Measurements from ENCODE around the gene BCORL1.

BCORL1 gene

DNA sequence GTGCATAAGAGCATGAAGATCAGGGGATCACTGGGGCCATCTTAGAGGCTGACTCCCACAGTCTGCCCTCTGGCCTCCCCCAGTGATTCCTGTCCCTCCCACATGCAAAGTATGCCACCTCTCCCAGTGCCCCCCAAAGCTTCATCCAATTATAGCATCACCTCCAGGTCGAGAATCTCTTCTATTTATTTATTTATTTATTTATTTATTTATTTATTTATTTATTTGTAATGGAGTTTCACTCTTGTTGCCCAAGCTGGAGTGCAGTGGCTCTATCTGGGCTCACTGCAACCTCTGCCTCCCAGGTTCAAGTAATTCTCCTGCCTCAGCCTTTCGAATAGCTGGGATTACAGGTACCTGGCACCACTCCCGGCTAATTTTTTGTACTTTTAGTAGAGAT, 50.1 kb downstream of the BCORL1 start:
- intact Hi-C loops (cut with micrococcal nuclease), result no loop called here
- Mint-ChIP-seq H3K27ac (no peak overlapping the region), H3K27me3 (no peaks in the 10 kb centered on the region), H3K9me3 (no peaks in the 10 kb centered on the region), H3K4me3 (no peak overlapping the region), H3K4me1 (ENCODE audit: low read depth) (no peaks in the 10 kb centered on the region), H3K36me3 (ENCODE audit: low read depth) (peaks cover 82% of the 10 kb centered on the region)

DNA sequence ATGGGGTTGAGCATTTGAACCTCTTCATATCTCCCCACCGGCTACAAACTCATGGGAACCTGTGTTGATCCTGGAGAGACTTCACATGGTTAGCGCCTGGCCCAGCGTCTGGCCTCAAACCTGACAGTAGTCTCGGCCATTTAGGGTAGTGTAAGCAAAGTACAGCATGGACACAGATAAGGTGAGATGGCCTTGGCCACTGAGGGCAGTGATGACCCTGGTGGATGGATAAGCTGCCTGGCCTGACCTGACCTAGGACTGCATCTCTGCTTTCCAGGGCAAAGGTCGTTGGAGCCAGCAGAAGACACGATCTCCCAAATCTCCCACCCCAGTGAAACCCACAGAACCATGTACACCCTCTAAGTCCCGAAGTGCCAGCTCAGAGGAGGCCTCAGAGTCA, 51.7 kb downstream of the BCORL1 start:
- Mint-ChIP-seq H3K36me3 (ENCODE audit: low read depth) (peaks cover 98% of the 10 kb centered on the region), H3K4me3 (no peak overlapping the region), H3K4me1 (ENCODE audit: low read depth) (no peaks in the 10 kb centered on the region), H3K27me3 (no peaks in the 10 kb centered on the region), H3K27ac (no peak overlapping the region), H3K9me3 (no peaks in the 10 kb centered on the region)
- intact Hi-C loops (cut with micrococcal nuclease), result no loop called here

DNA sequence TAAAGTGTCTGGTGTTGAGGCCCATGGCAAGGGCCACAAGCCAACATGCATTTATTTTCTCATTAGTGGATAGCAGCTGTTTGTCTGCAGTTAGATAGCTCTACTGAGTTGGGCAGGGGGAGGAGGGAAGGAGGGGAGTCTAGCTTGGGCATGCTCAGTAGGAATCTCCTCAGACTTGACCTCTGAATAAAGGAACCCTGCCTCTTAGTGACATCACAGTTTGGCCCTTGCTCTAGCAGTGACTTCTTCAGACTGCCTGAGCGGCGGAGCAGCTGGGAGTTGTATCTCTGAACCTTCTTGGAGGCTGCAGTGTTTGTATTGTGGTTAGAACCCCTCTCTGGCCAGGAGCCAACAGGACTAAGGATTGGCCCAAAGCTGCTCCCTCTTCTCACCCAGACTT, 57.4 kb downstream of the BCORL1 start:
- Mint-ChIP-seq H3K27ac (no peak overlapping the region), H3K4me1 (ENCODE audit: low read depth) (no peaks in the 10 kb centered on the region), H3K4me3 (no peak overlapping the region), H3K27me3 (no peaks in the 10 kb centered on the region), H3K9me3 (no peaks in the 10 kb centered on the region), H3K36me3 (ENCODE audit: low read depth) (peaks cover 85% of the 10 kb centered on the region)
- intact Hi-C loops (cut with micrococcal nuclease), result no loop called here

DNA sequence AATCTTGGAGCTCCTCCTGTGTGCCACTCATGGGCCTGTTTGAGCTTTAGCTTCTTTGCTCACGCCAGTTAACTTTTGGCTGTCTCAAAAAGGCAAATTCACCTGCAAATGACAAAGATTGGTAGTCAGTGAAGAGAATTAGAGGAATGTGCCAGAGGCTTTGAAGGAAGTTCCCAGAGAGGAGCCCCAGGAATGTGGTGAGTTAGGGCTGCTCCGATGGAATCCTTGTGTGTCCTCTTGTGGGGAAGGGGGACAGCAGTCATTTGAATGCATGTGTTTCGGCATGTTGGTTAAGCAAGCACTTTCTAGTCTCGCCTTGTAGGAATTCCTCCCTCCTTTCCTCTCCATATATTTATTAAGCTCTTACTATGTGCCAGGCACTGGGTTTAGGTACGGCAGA, 65.0 kb downstream of the BCORL1 start:
- no peaks in the 10 kb centered on the region for H3K4me1 Mint-ChIP-seq (ENCODE audit: low read depth)
- intact Hi-C loops (cut with micrococcal nuclease), result no loop called here
- H3K9me3 Mint-ChIP-seq, result no peaks in the 10 kb centered on the region
- H3K27me3 Mint-ChIP-seq, result no peaks in the 10 kb centered on the region
- H3K27ac Mint-ChIP-seq, result no peak overlapping the region
- no peak overlapping the region for H3K4me3 Mint-ChIP-seq
- H3K36me3 Mint-ChIP-seq (ENCODE audit: low read depth), result peaks cover 85% of the 10 kb centered on the region

DNA sequence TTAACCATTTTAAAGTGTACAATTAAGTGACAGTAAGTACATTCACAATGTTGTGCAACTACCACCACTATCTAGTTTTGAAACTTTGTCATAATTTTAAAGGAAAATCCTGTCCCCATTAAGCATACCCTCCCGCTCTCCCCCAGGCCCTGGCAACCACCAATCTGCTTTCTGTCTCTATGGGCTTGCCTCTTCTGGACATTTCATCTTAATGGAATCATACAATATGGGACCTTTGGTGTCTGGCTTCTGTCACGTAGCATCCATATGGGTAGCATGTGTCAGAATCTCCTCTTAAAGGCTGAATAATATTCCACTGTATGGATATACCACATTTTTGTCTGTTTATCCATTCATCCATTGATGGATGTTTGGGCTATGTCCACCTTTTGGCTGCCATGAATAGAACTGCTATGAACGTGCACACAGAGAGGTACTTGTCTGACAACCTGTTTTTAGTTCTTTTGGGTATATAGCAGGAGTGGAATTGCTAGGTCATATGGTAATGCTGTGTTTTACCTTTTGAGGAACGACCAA, 66.3 kb downstream of the BCORL1 start:
- Mint-ChIP-seq H3K36me3 (ENCODE audit: low read depth) (peaks cover 89% of the 10 kb centered on the region), H3K27me3 (no peaks in the 10 kb centered on the region), H3K27ac (no peak overlapping the region), H3K4me3 (no peak overlapping the region), H3K9me3 (no peaks in the 10 kb centered on the region), H3K4me1 (ENCODE audit: low read depth) (no peaks in the 10 kb centered on the region)
- intact Hi-C loops (cut with micrococcal nuclease), result no loop called here

DNA sequence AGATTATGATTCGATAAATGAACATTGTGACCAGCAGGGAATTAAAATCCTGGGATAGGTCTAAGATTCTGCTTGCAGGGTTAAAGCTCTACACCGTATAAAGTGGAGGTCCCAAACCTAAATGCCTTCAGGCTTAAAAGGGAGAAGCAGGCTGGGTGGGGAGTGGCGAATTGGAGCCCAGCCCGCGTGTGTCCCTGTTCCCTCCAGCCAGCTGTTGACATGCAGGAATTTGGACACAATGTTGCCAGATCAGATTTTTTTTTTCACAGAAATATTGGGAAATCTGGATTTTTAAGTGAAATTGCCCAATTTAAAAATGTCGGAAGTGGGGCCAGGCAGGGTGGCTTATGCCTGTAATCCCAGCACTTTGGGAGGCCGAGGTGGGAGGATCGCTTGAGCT, 67.4 kb downstream of the BCORL1 start:
- no peaks in the 10 kb centered on the region for H3K9me3 Mint-ChIP-seq
- no peaks in the 10 kb centered on the region for H3K27me3 Mint-ChIP-seq
- intact Hi-C loops (cut with micrococcal nuclease), result no loop called here
- H3K27ac Mint-ChIP-seq, result no peak overlapping the region
- peaks cover 95% of the 10 kb centered on the region for H3K36me3 Mint-ChIP-seq (ENCODE audit: low read depth)
- no peaks in the 10 kb centered on the region for H3K4me1 Mint-ChIP-seq (ENCODE audit: low read depth)
- H3K4me3 Mint-ChIP-seq, result no peak overlapping the region

DNA sequence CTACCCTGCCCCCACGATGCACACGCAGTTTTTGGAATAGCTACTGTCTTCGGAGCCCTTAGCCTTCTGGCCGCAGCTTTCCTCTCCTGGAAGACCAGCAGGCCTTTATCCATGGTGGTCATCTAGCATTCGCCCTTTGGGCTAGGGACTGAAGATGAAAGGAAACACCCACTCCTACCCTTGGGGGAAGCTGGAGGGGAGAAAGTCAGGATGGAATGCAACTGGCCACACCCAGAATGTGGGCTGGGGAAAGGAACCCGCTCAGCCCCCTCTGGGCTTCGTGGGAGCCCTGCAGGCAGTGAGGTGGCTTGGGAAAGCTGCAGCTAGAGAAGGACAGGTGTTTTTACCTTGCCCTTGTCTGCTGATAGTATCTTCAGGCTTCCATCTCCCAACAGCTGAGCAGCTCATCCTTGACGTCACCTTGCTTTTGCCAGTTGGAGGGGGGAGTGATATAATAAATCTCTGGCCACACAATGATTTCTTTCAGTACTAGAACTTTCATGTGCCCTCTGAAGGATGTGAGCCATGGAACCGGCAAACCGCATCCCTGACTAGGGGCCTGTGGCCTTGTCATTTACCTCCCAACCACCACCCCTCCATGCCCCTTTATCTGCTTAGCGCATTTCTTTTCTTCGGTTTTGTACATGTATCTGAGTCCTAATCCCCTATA, 68.9 kb downstream of the BCORL1 start:
- H3K27ac Mint-ChIP-seq, result no peak overlapping the region
- no peaks in the 10 kb centered on the region for H3K9me3 Mint-ChIP-seq
- H3K36me3 Mint-ChIP-seq (ENCODE audit: low read depth), result peaks cover 95% of the 10 kb centered on the region
- no peak overlapping the region for H3K4me3 Mint-ChIP-seq
- H3K4me1 Mint-ChIP-seq (ENCODE audit: low read depth), result no peaks in the 10 kb centered on the region
- no peaks in the 10 kb centered on the region for H3K27me3 Mint-ChIP-seq
- intact Hi-C loops (cut with micrococcal nuclease), result no loop called here

DNA sequence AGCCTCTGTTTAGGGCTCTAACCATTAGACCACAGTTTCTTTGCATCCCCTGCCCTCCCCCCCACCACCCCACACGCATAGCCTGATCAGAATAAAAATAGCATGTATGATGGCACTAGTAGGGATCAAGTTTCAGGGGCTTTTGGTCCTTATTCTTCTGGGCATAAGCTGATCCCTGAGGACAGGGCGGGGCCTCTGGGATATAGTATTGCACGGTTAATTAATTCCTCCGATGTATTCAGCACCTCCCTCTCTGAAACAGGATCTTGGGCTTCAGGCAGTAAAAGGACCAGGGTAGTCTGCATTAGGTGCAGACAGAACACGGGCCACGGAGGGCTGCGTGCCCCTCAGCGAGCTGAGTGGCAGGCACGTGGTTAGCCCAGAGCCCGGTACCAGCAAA, 70.8 kb downstream of the BCORL1 start:
- H3K27me3 Mint-ChIP-seq, result no peaks in the 10 kb centered on the region
- peaks cover 84% of the 10 kb centered on the region for H3K36me3 Mint-ChIP-seq (ENCODE audit: low read depth)
- peaks cover 5% of the 10 kb centered on the region for H3K4me1 Mint-ChIP-seq (ENCODE audit: low read depth)
- no peaks in the 10 kb centered on the region for H3K9me3 Mint-ChIP-seq
- H3K4me3 Mint-ChIP-seq, result no peak overlapping the region
- intact Hi-C loops (cut with micrococcal nuclease), result no loop called here
- no peak overlapping the region for H3K27ac Mint-ChIP-seq

DNA sequence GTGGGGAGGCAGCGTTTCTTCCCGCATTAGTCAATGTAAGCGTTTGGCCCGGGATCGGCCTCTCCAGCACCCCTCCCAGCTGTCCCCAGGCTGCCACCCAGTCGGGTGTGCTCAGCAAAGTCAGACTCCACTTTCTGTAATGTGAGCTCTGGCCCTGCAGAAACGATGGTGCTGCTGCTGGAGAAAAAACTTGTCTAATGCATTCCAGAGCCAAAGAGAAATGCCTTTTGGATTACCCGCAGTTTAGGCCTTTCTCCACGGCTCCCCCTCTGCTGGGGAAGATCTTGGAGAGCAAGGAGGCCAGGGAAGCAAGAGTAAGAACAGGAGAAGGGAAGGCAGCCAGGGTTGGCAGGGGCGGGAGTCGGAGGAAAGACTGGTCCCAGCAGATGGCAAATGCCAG, 72.7 kb downstream of the BCORL1 start:
- H3K4me3 Mint-ChIP-seq, result no peak overlapping the region
- intact Hi-C loops (cut with micrococcal nuclease), result no loop called here
- H3K9me3 Mint-ChIP-seq, result no peaks in the 10 kb centered on the region
- no peak overlapping the region for H3K27ac Mint-ChIP-seq
- H3K36me3 Mint-ChIP-seq (ENCODE audit: low read depth), result peaks cover 68% of the 10 kb centered on the region
- H3K4me1 Mint-ChIP-seq (ENCODE audit: low read depth), result peaks cover 16% of the 10 kb centered on the region
- H3K27me3 Mint-ChIP-seq, result no peaks in the 10 kb centered on the region

DNA sequence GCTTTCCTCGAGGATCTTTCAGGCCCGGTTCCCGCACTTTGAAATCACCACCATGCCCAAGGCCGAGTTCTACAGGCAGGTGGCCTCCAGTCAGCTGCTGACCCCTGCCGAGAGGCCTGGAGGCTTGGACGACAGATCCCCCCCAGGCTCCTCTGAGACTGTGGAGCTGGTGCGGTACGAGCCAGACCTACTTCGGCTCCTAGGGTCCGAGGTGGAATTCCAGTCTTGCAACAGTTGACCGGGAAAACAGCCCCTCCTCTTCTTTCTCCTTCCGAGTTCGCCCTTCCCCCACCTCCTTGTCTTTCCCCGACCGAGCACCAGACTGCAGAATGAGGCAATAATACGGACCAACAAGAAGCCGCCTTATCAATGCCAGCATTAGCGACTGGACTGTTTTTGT, 73.5 kb downstream of the BCORL1 start:
- intact Hi-C loops (cut with micrococcal nuclease), result no loop called here
- Mint-ChIP-seq H3K4me1 (ENCODE audit: low read depth) (peaks cover 16% of the 10 kb centered on the region), H3K9me3 (no peaks in the 10 kb centered on the region), H3K36me3 (ENCODE audit: low read depth) (peaks cover 60% of the 10 kb centered on the region), H3K27ac (no peak overlapping the region), H3K4me3 (no peak overlapping the region), H3K27me3 (no peaks in the 10 kb centered on the region)

DNA sequence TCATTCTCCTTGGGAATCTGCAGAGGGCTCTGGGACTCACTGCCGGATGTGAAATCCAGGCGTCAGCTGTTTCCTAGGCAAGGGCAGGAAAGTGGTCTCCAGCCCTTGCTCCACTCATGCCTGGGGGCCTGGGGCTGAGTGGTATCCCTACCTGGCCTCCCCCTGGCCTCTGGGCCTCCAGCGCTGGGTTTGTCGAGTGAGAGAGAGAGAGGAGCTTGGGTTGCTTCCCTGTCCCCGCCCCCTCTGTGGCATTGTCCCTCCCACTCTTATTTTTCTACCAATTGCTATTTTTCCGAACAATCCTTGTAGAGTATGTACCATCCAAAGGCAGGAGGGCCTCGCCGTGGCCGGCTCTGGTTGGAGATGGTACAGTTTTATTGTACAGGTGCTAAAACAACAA, 74.8 kb downstream of the BCORL1 start:
- intact Hi-C loops (cut with micrococcal nuclease), result no loop called here
- Mint-ChIP-seq H3K4me1 (ENCODE audit: low read depth) (peaks cover 16% of the 10 kb centered on the region), H3K36me3 (ENCODE audit: low read depth) (peaks cover 47% of the 10 kb centered on the region), H3K27ac (no peak overlapping the region), H3K4me3 (no peak overlapping the region), H3K9me3 (no peaks in the 10 kb centered on the region), H3K27me3 (no peaks in the 10 kb centered on the region)

DNA sequence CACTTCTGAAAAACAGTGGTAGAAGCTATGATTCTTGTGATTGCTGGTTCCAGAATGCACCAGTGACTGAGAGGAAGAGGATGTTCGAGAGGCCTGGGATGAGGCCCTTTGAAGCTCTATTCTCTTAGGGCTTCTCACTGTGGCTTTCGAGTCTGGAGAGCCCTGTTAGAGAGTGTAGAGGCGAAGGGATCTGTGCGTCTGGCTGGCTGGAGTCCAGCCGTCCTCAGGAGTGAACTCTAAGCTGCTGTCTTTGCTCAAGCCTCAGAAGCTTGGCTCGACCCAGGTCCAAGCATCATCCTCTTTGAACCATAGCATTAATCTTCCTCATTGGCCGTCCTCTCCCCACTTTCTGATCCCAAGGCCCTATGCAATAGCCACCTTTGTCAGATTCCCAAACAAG, 76.2 kb downstream of the BCORL1 start:
- Mint-ChIP-seq H3K27me3 (no peaks in the 10 kb centered on the region), H3K4me1 (ENCODE audit: low read depth) (peaks cover 16% of the 10 kb centered on the region), H3K9me3 (no peaks in the 10 kb centered on the region), H3K4me3 (no peak overlapping the region), H3K36me3 (ENCODE audit: low read depth) (peaks cover 35% of the 10 kb centered on the region), H3K27ac (no peak overlapping the region)
- intact Hi-C loops (cut with micrococcal nuclease), result no loop called here

DNA sequence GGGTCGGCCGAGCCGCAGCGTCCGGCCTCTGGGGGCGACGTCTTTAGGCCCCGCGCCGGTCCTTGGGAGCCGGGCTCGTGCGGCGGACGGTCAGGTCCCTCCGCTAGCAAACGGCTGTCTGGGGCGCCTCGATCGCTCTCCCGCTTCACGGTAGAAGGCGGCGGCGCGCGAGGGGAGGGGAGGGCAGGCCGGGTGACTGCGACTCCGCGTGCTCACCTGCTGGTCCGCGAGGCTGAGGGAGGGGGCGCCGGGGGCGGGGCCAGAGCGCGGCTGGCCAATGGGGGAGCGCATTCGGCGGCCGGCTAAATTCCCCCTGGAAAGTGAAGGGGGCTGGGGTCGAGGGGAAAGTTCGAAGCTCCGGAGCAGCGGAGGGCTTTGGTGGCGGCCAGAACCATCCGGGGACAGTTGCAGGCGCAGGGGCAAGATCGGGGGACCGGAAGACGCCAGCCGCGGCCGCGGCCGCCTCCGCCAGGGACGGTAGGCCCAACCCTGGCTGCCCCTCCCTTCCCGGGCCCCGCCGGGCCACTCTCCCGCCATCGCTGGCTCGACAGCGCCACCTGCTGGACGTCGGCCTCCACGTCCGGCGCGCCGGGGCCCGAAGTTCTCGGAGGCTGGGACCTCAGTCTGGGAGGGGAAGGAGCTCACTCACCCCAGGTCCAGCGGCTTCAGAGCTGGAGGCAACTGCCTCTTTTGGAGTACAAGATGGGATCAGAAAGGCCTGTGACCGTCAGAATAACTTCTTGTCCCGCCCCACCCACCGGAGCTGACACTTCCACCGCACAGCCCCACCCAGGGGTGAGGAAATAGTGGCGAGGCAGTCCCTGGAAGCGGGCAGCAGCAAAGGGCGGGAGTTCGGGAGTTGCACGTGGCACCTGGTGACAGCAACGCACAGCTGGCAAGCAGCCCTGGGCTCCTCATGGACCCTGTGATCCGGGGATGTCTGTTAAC, 78.0 kb downstream of the BCORL1 start:
- no peaks in the 10 kb centered on the region for H3K9me3 Mint-ChIP-seq
- intact Hi-C loops (cut with micrococcal nuclease), result loop anchor here (2.0 to 10.0 kb wide), 2 partner anchors 136 to 454 kb away; no protein-coding TSS in a partner anchor
- H3K27ac Mint-ChIP-seq, result peak overlapping the region; percentile 90

DNA sequence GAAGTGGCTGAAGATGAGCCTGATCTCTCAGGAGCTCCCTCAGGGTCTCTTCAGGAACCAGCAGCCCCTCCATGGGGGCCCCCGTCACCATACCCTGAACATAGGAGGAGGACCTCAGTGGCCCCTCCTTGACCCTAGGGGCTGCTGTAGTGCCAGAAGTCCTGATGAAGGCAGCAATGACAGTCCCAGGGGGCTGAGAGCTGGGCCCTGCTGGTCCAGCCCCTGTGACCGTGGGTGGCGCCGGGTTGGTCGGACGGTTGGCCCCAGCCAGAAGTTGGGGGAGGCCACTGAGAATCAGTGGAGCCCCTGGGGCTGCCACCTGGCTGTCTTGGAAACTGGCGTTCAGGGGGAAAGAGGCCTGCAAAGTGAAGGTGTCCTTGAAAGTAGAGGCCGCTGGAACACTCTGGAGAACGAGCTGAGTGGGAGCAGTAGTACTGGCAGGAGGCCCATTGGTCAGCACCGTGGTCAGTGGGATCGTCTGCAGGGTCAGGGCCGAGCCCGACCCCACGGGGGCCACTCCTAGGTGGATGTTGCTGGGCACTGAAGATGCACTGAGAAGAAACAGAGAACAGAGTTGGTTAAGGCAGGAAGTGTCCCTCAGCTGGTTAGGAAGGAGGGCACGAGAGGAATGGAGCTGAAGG, 84.7 kb downstream of the BCORL1 start:
- intact Hi-C loops (cut with micrococcal nuclease), result loop anchor here (10.0 kb wide), 1 partner anchor 142 kb away; no protein-coding TSS in a partner anchor
- Mint-ChIP-seq H3K27me3 (no peaks in the 10 kb centered on the region), H3K4me1 (ENCODE audit: low read depth) (no peaks in the 10 kb centered on the region), H3K27ac (no peak overlapping the region), H3K36me3 (ENCODE audit: low read depth) (peaks cover 77% of the 10 kb centered on the region), H3K4me3 (no peak overlapping the region), H3K9me3 (no peaks in the 10 kb centered on the region)

More for the DNA sequence above, 78.0 kb downstream of the BCORL1 start:
- Mint-ChIP-seq H3K4me1 (ENCODE audit: low read depth) (peaks cover 16% of the 10 kb centered on the region), H3K4me3 (peak overlapping the region; percentile 82), H3K36me3 (ENCODE audit: low read depth) (peaks cover 31% of the 10 kb centered on the region), H3K27me3 (no peaks in the 10 kb centered on the region)
